ENCODE measurements around the gene ELOVL6. TPM values are rescaled to one million over a fixed set of nuclear protein-coding genes. Genes with fewer than 3 reads are reported as not detected.
"Not testable (repeated sequence)": the region's sequence is repeated elsewhere in the genome, so short reads cannot be mapped to it uniquely, and the experiment has no call there.

The ELOVL6 gene
- total RNA-seq, 5 donors from 2014 or later (not counting 1 experiment from before 2014, with no cell fraction given), result 1.1 to 2.9 (median 2.0) TPM

GRCh38 chr4:110076828-110077227, 121.6 kb downstream of the ELOVL6 start:
- H3K27ac ChIP-seq (ENCODE audit: low read length); CTCF ChIA-PET; H3K36me3 ChIP-seq (ENCODE audit: control insufficient read depth in 2 of 2, extremely low read depth in 1 of 2, insufficient read depth in 1 of 2, low read length in 1 of 2); POLR2A ChIA-PET; H3K4me3 ChIP-seq (ENCODE audit: control insufficient read depth in 1 of 2, extremely low read depth in 1 of 2, low read length in 1 of 2); H3K27me3 ChIP-seq (replicated peaks in 1 of 2; ENCODE audit: control insufficient read depth in 2 of 2, extremely low read depth in 1 of 2, insufficient read depth in 2 of 2, low read length in 1 of 2); H3K36me3 Mint-ChIP-seq; ATAC-seq (replicated peaks in 1 of 4); H3K4me3 Mint-ChIP-seq; H3K4me1 ChIP-seq (ENCODE audit: control insufficient read depth in 1 of 2, extremely low read depth in 1 of 2, insufficient read depth in 2 of 2, low read length in 2 of 2); H3K9me3 Mint-ChIP-seq; H3K4me1 Mint-ChIP-seq; H3K27me3 Mint-ChIP-seq; H3K9me3 ChIP-seq: not testable (repeated sequence)
- DNase-seq, result peak in 1 of 35 experiments; percentile 6
- 100% methylated on average over 8 of the region's 11 CpGs for WGBS (ENCODE audit: insufficient coverage)
- peak overlapping the region in 1 of 2 donors; percentile 58 for H3K27ac Mint-ChIP-seq

GRCh38 chr4:110075891-110076290, 122.5 kb downstream of the ELOVL6 start:
- Mint-ChIP-seq H3K27ac (no peak overlapping the region), H3K27me3 (no peaks in the 10 kb centered on the region), H3K9me3 (peaks cover 0 to 4% (median 0%) of the 10 kb centered on the region in 3 donors), H3K4me3 (no peak overlapping the region), H3K4me1 (no peaks in the 10 kb centered on the region), H3K36me3 (no peaks in the 10 kb centered on the region)
- ATAC-seq (replicated peaks in 1 of 4), result no peak
- Histone ChIP-seq H3K27ac (ENCODE audit: low read length) (no peak overlapping the region), H3K36me3 (ENCODE audit: control insufficient read depth in 2 of 2, extremely low read depth in 1 of 2, insufficient read depth in 1 of 2, low read length in 1 of 2) (no peaks in the 10 kb centered on the region), H3K27me3 (replicated peaks in 1 of 2; ENCODE audit: control insufficient read depth in 2 of 2, extremely low read depth in 1 of 2, insufficient read depth in 2 of 2, low read length in 1 of 2) (no peaks in the 10 kb centered on the region), H3K4me1 (ENCODE audit: control insufficient read depth in 1 of 2, extremely low read depth in 1 of 2, insufficient read depth in 2 of 2, low read length in 2 of 2) (peaks cover 0 to 3% of the 10 kb centered on the region in 2 experiments), H3K9me3 (no peaks in the 10 kb centered on the region), H3K4me3 (ENCODE audit: control insufficient read depth in 1 of 2, extremely low read depth in 1 of 2, low read length in 1 of 2) (no peak overlapping the region)
- WGBS (ENCODE audit: insufficient coverage), result no CpG with 5 or more reads among the region's 1 CpG
- CTCF ChIA-PET, result no interaction called here
- no peak for DNase-seq
- POLR2A ChIA-PET, result no interaction called here

- Mint-ChIP-seq H3K4me3 (no peak overlapping the region), H3K9me3 (peaks cover 0 to 4% (median 0%) of the 10 kb centered on the region in 3 donors), H3K36me3 (no peaks in the 10 kb centered on the region), H3K27ac (no peak overlapping the region), H3K4me1 (no peaks in the 10 kb centered on the region), H3K27me3 (no peaks in the 10 kb centered on the region)
- no peak for ATAC-seq (replicated peaks in 1 of 4)
- peaks cover 0 to 3% of the 10 kb centered on the region in 2 experiments for H3K4me1 ChIP-seq (ENCODE audit: control insufficient read depth in 1 of 2, extremely low read depth in 1 of 2, insufficient read depth in 2 of 2, low read length in 2 of 2)
- H3K4me3 ChIP-seq (ENCODE audit: control insufficient read depth in 1 of 2, extremely low read depth in 1 of 2, low read length in 1 of 2), result no peak overlapping the region
- DNase-seq, result no peak
- H3K27me3 ChIP-seq (replicated peaks in 1 of 2; ENCODE audit: control insufficient read depth in 2 of 2, extremely low read depth in 1 of 2, insufficient read depth in 2 of 2, low read length in 1 of 2), result no peaks in the 10 kb centered on the region
- no peaks in the 10 kb centered on the region for H3K9me3 ChIP-seq
- POLR2A ChIA-PET, result no interaction called here
- CTCF ChIA-PET, result no interaction called here
- H3K36me3 ChIP-seq (ENCODE audit: control insufficient read depth in 2 of 2, extremely low read depth in 1 of 2, insufficient read depth in 1 of 2, low read length in 1 of 2), result no peaks in the 10 kb centered on the region
- no peak overlapping the region for H3K27ac ChIP-seq (ENCODE audit: low read length)
These were observed 123.2 kb downstream of the ELOVL6 start for GRCh38 chr4:110075083-110075738.

- no peaks in the 10 kb centered on the region for H3K36me3 Mint-ChIP-seq
- POLR2A ChIA-PET, result no interaction called here
- DNase-seq (no peak), ATAC-seq (replicated peaks in 1 of 4) (no peak)
- H3K4me3 Mint-ChIP-seq, result no peak overlapping the region
- H3K9me3 ChIP-seq, result no peaks in the 10 kb centered on the region
- H3K4me1 ChIP-seq (ENCODE audit: control insufficient read depth in 1 of 2, extremely low read depth in 1 of 2, insufficient read depth in 2 of 2, low read length in 2 of 2), result peaks cover 0 to 3% of the 10 kb centered on the region in 2 experiments
- WGBS (ENCODE audit: insufficient coverage), result no CpG with 5 or more reads among the region's 4 CpGs
- no peak overlapping the region for H3K27ac ChIP-seq (ENCODE audit: low read length)
- CTCF ChIA-PET, result no interaction called here
- H3K27ac Mint-ChIP-seq, result no peak overlapping the region
- H3K9me3 Mint-ChIP-seq, result peaks cover 0 to 4% (median 0%) of the 10 kb centered on the region in 3 donors
- H3K4me3 ChIP-seq (ENCODE audit: control insufficient read depth in 1 of 2, extremely low read depth in 1 of 2, low read length in 1 of 2), result no peak overlapping the region
- H3K27me3 Mint-ChIP-seq, result no peaks in the 10 kb centered on the region
- H3K36me3 ChIP-seq (ENCODE audit: control insufficient read depth in 2 of 2, extremely low read depth in 1 of 2, insufficient read depth in 1 of 2, low read length in 1 of 2), result no peaks in the 10 kb centered on the region
- H3K27me3 ChIP-seq (replicated peaks in 1 of 2; ENCODE audit: control insufficient read depth in 2 of 2, extremely low read depth in 1 of 2, insufficient read depth in 2 of 2, low read length in 1 of 2), result no peaks in the 10 kb centered on the region
- H3K4me1 Mint-ChIP-seq, result no peaks in the 10 kb centered on the region
These were observed 123.8 kb downstream of the ELOVL6 start for GRCh38 chr4:110074570-110074969.

- no peaks in the 10 kb centered on the region for H3K4me1 Mint-ChIP-seq
- Histone ChIP-seq H3K36me3 (ENCODE audit: control insufficient read depth in 2 of 2, extremely low read depth in 1 of 2, insufficient read depth in 1 of 2, low read length in 1 of 2) (no peaks in the 10 kb centered on the region), H3K27ac (ENCODE audit: low read length) (no peak overlapping the region), H3K4me1 (ENCODE audit: control insufficient read depth in 1 of 2, extremely low read depth in 1 of 2, insufficient read depth in 2 of 2, low read length in 2 of 2) (peaks cover 0 to 3% of the 10 kb centered on the region in 2 experiments), H3K9me3 (no peaks in the 10 kb centered on the region), H3K4me3 (ENCODE audit: control insufficient read depth in 1 of 2, extremely low read depth in 1 of 2, low read length in 1 of 2) (no peak overlapping the region), H3K27me3 (replicated peaks in 1 of 2; ENCODE audit: control insufficient read depth in 2 of 2, extremely low read depth in 1 of 2, insufficient read depth in 2 of 2, low read length in 1 of 2) (no peaks in the 10 kb centered on the region)
- H3K4me3 Mint-ChIP-seq, result no peak overlapping the region
- H3K27me3 Mint-ChIP-seq, result no peaks in the 10 kb centered on the region
- ChIA-PET CTCF (no interaction called here), POLR2A (interaction anchor here in 1 of 2 donors (0.7 kb wide), 1 partner anchor 359 kb away, joined by 4 read pairs; no protein-coding TSS in a partner anchor)
- peaks cover 0 to 4% (median 0%) of the 10 kb centered on the region in 3 donors for H3K9me3 Mint-ChIP-seq
- DNase-seq, result no peak
- 100% methylated on average over 1 of the region's 10 CpGs for WGBS (ENCODE audit: insufficient coverage)
- ATAC-seq (replicated peaks in 1 of 4), result no peak
- H3K27ac Mint-ChIP-seq, result no peak overlapping the region
- no peaks in the 10 kb centered on the region for H3K36me3 Mint-ChIP-seq
These were observed 125.2 kb downstream of the ELOVL6 start for GRCh38 chr4:110073053-110073845.

- H3K27me3 Mint-ChIP-seq, result no peaks in the 10 kb centered on the region
- no peaks in the 10 kb centered on the region for H3K36me3 ChIP-seq (ENCODE audit: control insufficient read depth in 2 of 2, extremely low read depth in 1 of 2, insufficient read depth in 1 of 2, low read length in 1 of 2)
- no peaks in the 10 kb centered on the region for H3K4me1 Mint-ChIP-seq
- H3K9me3 Mint-ChIP-seq, result no peaks in the 10 kb centered on the region
- CTCF ChIA-PET, result interaction anchor here in 1 of 2 donors (1.1 kb wide), 1 partner anchor 19 kb away, joined by 3 read pairs; no protein-coding TSS in a partner anchor
- H3K27ac ChIP-seq (ENCODE audit: low read length), result no peak overlapping the region
- POLR2A ChIA-PET, result no interaction called here
- WGBS (ENCODE audit: insufficient coverage), result no CpG with 5 or more reads among the region's 6 CpGs
- H3K27ac Mint-ChIP-seq, result no peak overlapping the region
- H3K27me3 ChIP-seq (replicated peaks in 1 of 2; ENCODE audit: control insufficient read depth in 2 of 2, extremely low read depth in 1 of 2, insufficient read depth in 2 of 2, low read length in 1 of 2), result no peaks in the 10 kb centered on the region
- DNase-seq, result no peak
- ATAC-seq (replicated peaks in 1 of 4), result no peak
- no peak overlapping the region for H3K4me3 ChIP-seq (ENCODE audit: control insufficient read depth in 1 of 2, extremely low read depth in 1 of 2, low read length in 1 of 2)
- H3K4me1 ChIP-seq (ENCODE audit: control insufficient read depth in 1 of 2, extremely low read depth in 1 of 2, insufficient read depth in 2 of 2, low read length in 2 of 2), result no peaks in the 10 kb centered on the region
- no peaks in the 10 kb centered on the region for H3K9me3 ChIP-seq
- no peaks in the 10 kb centered on the region for H3K36me3 Mint-ChIP-seq
- H3K4me3 Mint-ChIP-seq, result no peak overlapping the region
These were observed 126.9 kb downstream of the ELOVL6 start for GRCh38 chr4:110071466-110071865.

Measured in T-cell (primary cell).